HCT116 (cell line): ENCODE data around the gene APAF1. TPM values are rescaled to one million over a fixed set of nuclear protein-coding genes. Genes with fewer than 3 reads are reported as not detected.
"Not testable (repeated sequence)": the region's sequence is repeated elsewhere in the genome, so short reads cannot be mapped to it uniquely, and the experiment has no call there.

Experiments used
- ATAC-seq: fragments of 200-7000 bp; cut with Tn5 transposase; 2 replicates; pipeline ENCODE4 v1.9.1; 2020; ENCODE audit warnings: mild to moderate bottlenecking, moderate library complexity
- Bru-seq: library from RNA; stranded (reverse); fragments of 400-500 nt; gene quantifications from one replicate; lab custom pipeline; 2021; lab: Mats Ljungman, UMichigan
- BruChase-seq, 2 experiments: library from RNA; stranded (reverse); fragments of 400-500 nt; gene quantifications; one replicate each; lab custom pipeline; 2021; lab: Mats Ljungman, UMichigan
- BruUV-seq: library from RNA; stranded (reverse); fragments of 400-500 nt; replicated peaks from 2 replicates; lab custom pipeline; 2021; lab: Mats Ljungman, UMichigan
- CTCF ChIA-PET: fragments of 300-600 bp; sonication (Branson Sonifier 250); formaldehyde crosslinking; loops from one replicate; lab custom pipeline; 2021; ENCODE audit warnings: antibody characterized with exemption; lab: Charles Lee
- POLR2A ChIA-PET: fragments of 300-600, 350-600 bp; sonication (Branson Sonifier 250); formaldehyde crosslinking; loops from one replicate; lab custom pipeline; 2021; ENCODE audit warnings: antibody characterized with exemption; lab: Charles Lee
- RAD21 ChIA-PET, 2 experiments: fragments of 300-600 bp; sonication (Branson Sonifier 250); formaldehyde crosslinking; loops; one replicate each; lab custom pipeline; 2023; ENCODE audit warnings: low total read pairs in 2 of 2; ENCODE audit not compliant: uncharacterized antibody in 2 of 2, unreplicated experiment in 2 of 2, low non-redundant PET in 1 of 2; lab: Charles Lee
- DNase-seq: peaks from one replicate; pipeline ENCODE4 v3.0.0-alpha.2; 2010; ENCODE audit warnings: low read depth, low spot score
- H2AFZ ChIP-seq: fragments of 200-600 bp; shearing (Covaris generic), sonication (generic); 2 replicates; pipeline ENCODE4 v1.6.1; 2017; ENCODE audit warnings: low read depth, mixed run types, mixed read lengths, antibody characterized with exemption, low read length; ENCODE audit not compliant: poor library complexity, severe bottlenecking
- H3K27ac ChIP-seq: 2 replicates; pipeline ENCODE4 v1.5.1; 2012; ENCODE audit warnings: low read depth, low read length
- H3K27me3 ChIP-seq: fragments of 200-600 bp; sonication (generic); 2 replicates; pipeline ENCODE4 v1.6.1; 2016; ENCODE audit warnings: mixed run types, low read length, mixed read lengths; ENCODE audit not compliant: insufficient read depth
- H3K36me3 ChIP-seq, 2 experiments: fragments of 200-500 bp in 1 of 2; fragments of 200-600 bp in 1 of 2; sonication (Bioruptor generic) in 1 of 2; sonication (generic) in 1 of 2; 2 replicates each; pipeline versions ENCODE4 v1.5.1 to v1.6.1; 2014 to 2016; ENCODE audit warnings: low read length in 2 of 2, inconsistent platforms in 1 of 2, mixed read lengths in 1 of 2, mixed run types in 1 of 2; ENCODE audit not compliant: insufficient read depth in 2 of 2, control insufficient read depth in 1 of 2
- H3K4me1 ChIP-seq, 2 experiments: fragments of 200-600 bp in 1 of 2; sonication (generic) in 1 of 2; 2 replicates each; pipeline versions ENCODE4 v1.5.1 to v1.6.1; 2012 to 2017; ENCODE audit warnings: low read length in 2 of 2, inconsistent platforms in 1 of 2, mild to moderate bottlenecking in 1 of 2, mixed read lengths in 1 of 2, mixed run types in 1 of 2, moderate library complexity in 1 of 2; ENCODE audit not compliant: insufficient read depth in 2 of 2, control insufficient read depth in 1 of 2
- H3K4me2 ChIP-seq: fragments of 200-600 bp; sonication (generic); 2 replicates; pipeline ENCODE4 v1.6.1; 2017; ENCODE audit warnings: mixed run types, low read length, mixed read lengths
- H3K4me3 ChIP-seq, 2 experiments: fragments of 200-600 bp in 1 of 2; sonication (generic) in 1 of 2; replicated peaks in 1 of 2; 2 replicates each; pipeline ENCODE4 v1.5.1; 2011 to 2016; ENCODE audit warnings: low read length in 2 of 2, control low read depth in 1 of 2, low read depth in 1 of 2, mild to moderate bottlenecking in 1 of 2, mixed read lengths in 1 of 2, mixed run types in 1 of 2
- H3K79me2 ChIP-seq: fragments of 200-600 bp; sonication (generic); 2 replicates; pipeline ENCODE4 v1.6.1; 2017; ENCODE audit warnings: mild to moderate bottlenecking, mixed run types, low read length, moderate library complexity, mixed read lengths; ENCODE audit not compliant: insufficient read depth
- H3K9ac ChIP-seq: fragments of 200-600 bp; sonication (generic); 2 replicates; pipeline ENCODE4 v1.6.1; 2016; ENCODE audit warnings: low read length, mixed read lengths
- H3K9me2 ChIP-seq: fragments of 200-600 bp; sonication (generic), shearing (Covaris generic); 2 replicates; pipeline ENCODE4 v1.6.1; 2017; ENCODE audit warnings: mixed run types, mild to moderate bottlenecking, moderate library complexity; ENCODE audit not compliant: insufficient read depth
- H3K9me3 ChIP-seq, 2 experiments: fragments of 200-500 bp in 1 of 2; fragments of 200-600 bp in 1 of 2; sonication (Bioruptor generic) in 1 of 2; sonication (generic) in 1 of 2; 2 replicates each; pipeline ENCODE4 v1.6.1; 2014 to 2017; ENCODE audit warnings: low read length in 2 of 2, mixed read lengths in 2 of 2, inconsistent platforms in 1 of 2, low read depth in 1 of 2, mild to moderate bottlenecking in 1 of 2, mixed run types in 1 of 2, moderate library complexity in 1 of 2; ENCODE audit not compliant: control insufficient read depth in 1 of 2, insufficient read depth in 1 of 2
- H4K20me1 ChIP-seq: fragments of 200-600 bp; sonication (generic), shearing (Covaris generic); 2 replicates; pipeline ENCODE4 v1.6.1; 2017; ENCODE audit warnings: mixed run types, mild to moderate bottlenecking, moderate library complexity; ENCODE audit not compliant: insufficient read depth
- CTCF ChIP-seq, 3 experiments: fragments of 200-600 bp in 1 of 3; sonication (generic) in 1 of 3; IDR thresholded peaks in 2 of 3; conservative IDR thresholded peaks in 1 of 3; 2 replicates each; pipeline ENCODE4 v1.5.1; 2012 to 2017; ENCODE audit warnings: low read depth in 2 of 3, low read length in 2 of 3, antibody characterized with exemption in 1 of 3, borderline replicate concordance in 1 of 3, control low read depth in 1 of 3, mild to moderate bottlenecking in 1 of 3, mixed read lengths in 1 of 3, mixed run types in 1 of 3, moderate library complexity in 1 of 3; ENCODE audit not compliant: insufficient read depth in 1 of 3
- EGR1 ChIP-seq: IDR thresholded peaks from 2 replicates; pipeline ENCODE4 v1.6.1; 2012; ENCODE audit warnings: low read depth
- EZH2phosphoT487 ChIP-seq: fragments of 200-600 bp; IDR thresholded peaks from 2 replicates; pipeline ENCODE4 v1.6.1; 2018; ENCODE audit warnings: antibody characterized with exemption, borderline replicate concordance
- POLR2A ChIP-seq: IDR thresholded peaks from 2 replicates; pipeline ENCODE4 v1.7.0; 2011; ENCODE audit warnings: borderline replicate concordance; ENCODE audit not compliant: insufficient read depth, insufficient read length; ENCODE audit errors: extremely low read depth
- POLR2AphosphoS5 ChIP-seq: IDR thresholded peaks from 2 replicates; pipeline ENCODE4 v1.6.1; 2011; ENCODE audit warnings: mild to moderate bottlenecking, low read depth, low read length, moderate library complexity
- RAD21 ChIP-seq: IDR thresholded peaks from 2 replicates; pipeline ENCODE4 v1.6.1; 2012; ENCODE audit warnings: low read depth, mild to moderate bottlenecking
- SIN3A ChIP-seq: IDR thresholded peaks from 2 replicates; pipeline ENCODE4 v1.6.1; 2012; ENCODE audit warnings: low read depth
- SP1 ChIP-seq: IDR thresholded peaks from 2 replicates; pipeline ENCODE4 v1.6.1; 2012; ENCODE audit warnings: low read depth
- TCF7L2 ChIP-seq: IDR thresholded peaks from 2 replicates; pipeline ENCODE4 v1.7.0; 2011; ENCODE audit warnings: borderline replicate concordance, inconsistent platforms; ENCODE audit not compliant: insufficient read depth, insufficient read length; ENCODE audit errors: extremely low read depth
- YY1 ChIP-seq: IDR thresholded peaks from 2 replicates; pipeline ENCODE4 v1.6.1; 2011; ENCODE audit warnings: low read length, low read depth, moderate library complexity, mild to moderate bottlenecking; ENCODE audit not compliant: insufficient replicate concordance; ENCODE audit errors: extremely low read depth
- ZNF274 ChIP-seq: fragments of 200-500 bp; sonication (Bioruptor generic); IDR thresholded peaks from 2 replicates; pipeline ENCODE4 v1.6.1; 2014; ENCODE audit warnings: mild to moderate bottlenecking, low read depth, low read length, inconsistent platforms
- intact Hi-C: fragments of 100-400 bp; cut with micrococcal nuclease; formaldehyde crosslinking; loops from 2 replicates; pipeline ENCODE4 v1.10.0; 2022
- long read RNA-seq: library from polyadenylated mRNA; unstranded; transcript quantifications from one replicate; pipeline ENCODE4 v2.0.0, GENCODE V29; 2021; ENCODE audit not compliant: unreplicated experiment
- polyA plus RNA-seq: library from polyadenylated mRNA; unstranded; fragments of >200 nt; gene quantifications from 2 replicates; pipeline ENCODE4 v1.2.1, GENCODE V29; 2012; ENCODE audit warnings: missing spikeins
- total RNA-seq: library from RNA; stranded (reverse); gene quantifications from one replicate; pipeline ENCODE4 v1.2.1, GENCODE V29; 2021; ENCODE audit not compliant: unreplicated experiment

The APAF1 gene
- total RNA-seq (13.9 TPM), Bru-seq, nascent RNA (percentile 57 among the genes with signal in this experiment), BruChase-seq, experiment 1, labeled RNA remaining after a 6-hour chase (percentile 62 among the genes with signal in this experiment), BruChase-seq, experiment 2, labeled RNA remaining after a 2-hour chase (percentile 65 among the genes with signal in this experiment)
- 3.6 and 4.7 TPM in 2 replicates for polyA plus RNA-seq
- long read RNA-seq, full-length matches to known transcripts = 2 of 20 reads
- long read RNA-seq, partial matches to known transcripts = 13 of 20 reads
- long read RNA-seq, other reads (novel, unspliced or antisense) = 5 of 20 reads

GRCh38 chr12:98644712-98645571 is at the start of gene APAF1, which contains the start of gene IKBIP:
TSS of gene APAF1 (plus strand) at chr12:98645290. CDS start at chr12:98648360, 3,070 bp downstream.
TSS of gene IKBIP (minus strand) at chr12:98644788. CDS start at chr12:98644701, 87 bp downstream.
- peaks cover 0 to 17% of the 10 kb centered on the region in 2 experiments; a peak in 2 of 4 replicates for H3K36me3 ChIP-seq
- intact Hi-C loops = loop anchor here (1.0 to 2.0 kb wide), 2 partner anchors 52 to 142 kb away; partner anchors contain the start of gene SLC25A3
- H3K27ac ChIP-seq = peak within 1 kb of the TSS; percentile 88
- peak within 1 kb of the TSS; percentile 52 for H2AFZ ChIP-seq
- ChIA-PET POLR2A (interaction anchor here (1.1 to 1.6 kb wide), 2 partner anchors 12 to 78 kb away, joined by 3 to 7 read pairs; no protein-coding TSS in a partner anchor), RAD21 (interaction anchor here in 1 of 2 experiments (0.9 kb wide), 1 partner anchor 52 kb away, joined by 4 read pairs; the partner anchor contains the start of gene SLC25A3), CTCF (interaction anchor here (1.2 to 1.6 kb wide), 2 partner anchors 78 to 80 kb away, joined by 4 to 5 read pairs; no protein-coding TSS in a partner anchor)
- H3K79me2 ChIP-seq = peaks cover 28% of the 10 kb centered on the region
- H3K9ac ChIP-seq = peak within 1 kb of the TSS; percentile 78
- ATAC-seq = peak; percentile 89
- peak within 1 kb of the TSS; percentile 77 for H3K4me2 ChIP-seq
- TF ChIP-seq SP1 = peak; percentile 60
- TF ChIP-seq RAD21 = no peak
- TF ChIP-seq EGR1 = 0 out of 2 replicates have a peak, but pooled peaks have one; percentile 18
- TF ChIP-seq EZH2phosphoT487 = no peak
- TF ChIP-seq ZNF274 = no peak
- peak; percentile 94 for TF ChIP-seq SIN3A
- no peak for TF ChIP-seq CTCF (IDR thresholded peaks at IDR 0.05 in 2 of 3, conservative IDR thresholded peaks at IDR 0.05 in 1 of 3; ENCODE audit: borderline replicate concordance in 1 of 3, insufficient read depth in 1 of 3, low read depth in 2 of 3, low read length in 2 of 3)
- TF ChIP-seq POLR2AphosphoS5 = peak; percentile 92
- TF ChIP-seq TCF7L2 = no peak
- peak; percentile 66 for TF ChIP-seq POLR2A
- peak; percentile 20 for TF ChIP-seq YY1
- peaks cover 2 to 17% of the 10 kb centered on the region in 2 experiments; a peak in 3 of 4 replicates for H3K4me1 ChIP-seq
- no peaks in the 10 kb centered on the region for H3K27me3 ChIP-seq
- DNase-seq = peak; percentile 86
- no peaks in the 10 kb centered on the region for H4K20me1 ChIP-seq
- H3K4me3 ChIP-seq = peak within 1 kb of the TSS; percentile 68 to 91
- no peaks in the 10 kb centered on the region for H3K9me2 ChIP-seq
- H3K9me3 ChIP-seq = no peaks in the 10 kb centered on the region
- BruUV-seq = no TSS peak

- H3K4me3 ChIP-seq, H2AFZ ChIP-seq, H3K27me3 ChIP-seq, H3K9ac ChIP-seq, RAD21 ChIA-PET, intact Hi-C loops, H3K27ac ChIP-seq, H3K4me2 ChIP-seq, H3K9me3 ChIP-seq, DNase-seq, BruUV-seq, ATAC-seq, H3K9me2 ChIP-seq: not testable (repeated sequence)
- peaks cover 67% of the 10 kb centered on the region for H3K79me2 ChIP-seq
- POLR2A ChIA-PET = interaction anchor here (0.6 to 1.2 kb wide), 2 partner anchors 11 to 30 kb away, joined by 3 read pairs; no protein-coding TSS in a partner anchor
- peaks cover 60 to 74% of the 10 kb centered on the region in 2 experiments for H3K36me3 ChIP-seq
- H3K4me1 ChIP-seq = peaks cover 12 to 21% of the 10 kb centered on the region in 2 experiments
- CTCF ChIA-PET = interaction anchor here (1.7 kb wide), 1 partner anchor 30 kb away, joined by 6 read pairs; no protein-coding TSS in a partner anchor
- peaks cover 50% of the 10 kb centered on the region for H4K20me1 ChIP-seq
Measured at GRCh38 chr12:98597313-98597712, 47.8 kb upstream of the APAF1 start.
